Urothelium cell line (cell line): Measurements from ENCODE around the gene LRIG3.
"Not testable (repeated sequence)": the region's sequence is repeated elsewhere in the genome, so short reads cannot be mapped to it uniquely, and the experiment has no call there.

Experiments
- DNase-seq: peaks from one replicate; pipeline ENCODE4 v3.0.0; 2011; ENCODE audit warnings: low spot score, mixed read lengths
- FAIRE-seq: peaks from 2 replicates; lab custom pipeline; 2011; peaks lifted over from hg19 to GRCh38; lab: Jason Lieb, UNC

LRIG3 gene

GRCh38 chr12:58860056-58860787, 60.1 kb downstream of the LRIG3 start:
- no peak for FAIRE-seq
- no peak for DNase-seq

- no peak for DNase-seq
- FAIRE-seq: no peak
Observed at GRCh38 chr12:58858030-58858429, 62.3 kb downstream of the LRIG3 start.

GRCh38 chr12:58857206-58857605, 63.1 kb downstream of the LRIG3 start:
- DNase-seq, FAIRE-seq: not testable (repeated sequence)

GRCh38 chr12:58855630-58856029, 64.7 kb downstream of the LRIG3 start:
- not testable (repeated sequence) for FAIRE-seq, DNase-seq

- DNase-seq: no peak
- no peak for FAIRE-seq
Observed at GRCh38 chr12:58850826-58851225, 69.5 kb downstream of the LRIG3 start.

GRCh38 chr12:58847901-58848600, 72.3 kb downstream of the LRIG3 start:
- DNase-seq: peak; percentile 17

GRCh38 chr12:58844161-58844560, 76.1 kb downstream of the LRIG3 start:
- FAIRE-seq: no peak
- DNase-seq: no peak

More at GRCh38 chr12:58847901-58848600, 72.3 kb downstream of the LRIG3 start:
- FAIRE-seq: no peak

- DNase-seq (no peak), FAIRE-seq (no peak)
Observed at GRCh38 chr12:58841058-58841798, 79.1 kb downstream of the LRIG3 start.

GRCh38 chr12:58833853-58834252, 86.5 kb downstream of the LRIG3 start:
- DNase-seq: no peak
- FAIRE-seq: no peak

- DNase-seq: no peak
- FAIRE-seq: no peak
Observed at GRCh38 chr12:58832920-58833319, 87.4 kb downstream of the LRIG3 start.
